Measurements from ENCODE around the gene POLR2E.

POLR2E gene

DNA sequence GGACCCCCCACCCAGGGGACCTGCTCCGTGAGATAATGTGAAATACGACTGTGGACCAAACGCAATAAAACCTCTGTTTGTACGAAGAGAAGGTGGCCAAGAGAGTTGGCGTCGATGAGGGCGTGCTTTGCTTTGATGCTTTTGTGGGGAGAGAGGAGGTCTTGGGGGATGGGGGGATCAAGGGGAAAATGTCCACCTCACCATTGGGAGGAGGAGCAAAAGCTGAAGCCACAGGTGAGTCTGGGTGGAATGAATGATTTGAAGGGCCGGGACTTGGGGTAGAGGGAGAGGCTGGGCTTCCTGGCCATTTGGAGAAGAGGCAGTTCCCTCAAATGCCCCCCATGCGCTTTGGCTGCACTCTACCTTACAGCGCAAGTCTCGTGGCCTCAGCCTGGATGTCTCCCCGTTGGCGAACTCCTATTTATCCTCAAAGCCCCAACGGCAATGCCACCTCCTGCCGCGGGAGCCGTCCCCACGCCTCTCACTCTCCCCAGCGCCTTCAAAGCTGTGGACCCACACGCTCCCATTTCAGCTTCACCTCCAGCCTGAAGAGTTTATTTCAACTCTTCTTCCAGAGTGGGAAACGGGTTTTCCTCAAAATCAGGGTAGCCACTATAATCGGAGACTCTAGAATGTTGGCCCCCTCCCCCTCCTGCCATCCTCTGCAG is 56.1 kb downstream of the POLR2E start:
- H3K36me3 ChIP-seq (ENCODE audit: control insufficient read depth, insufficient read depth, low read length): no peaks in the 10 kb centered on the region
- peak overlapping the region; percentile 71 for H2AFZ ChIP-seq
- peak overlapping the region; percentile 63 for H3K4me3 ChIP-seq (ENCODE audit: low read depth, low read length)
- H3K27ac ChIP-seq: no peak overlapping the region
- no peaks in the 10 kb centered on the region for H3K27me3 ChIP-seq (ENCODE audit: control insufficient read depth, insufficient read depth, low read length)
- no peak overlapping the region for H3K9ac ChIP-seq
- TF ChIP-seq CTCF (IDR thresholded peaks at IDR 0.05): no peak
- peak overlapping the region; percentile 77 for H3K4me2 ChIP-seq (ENCODE audit: low read length)
- H3K4me1 ChIP-seq: peaks cover 5% of the 10 kb centered on the region
- no peaks in the 10 kb centered on the region for H3K9me3 ChIP-seq (ENCODE audit: control insufficient read depth, low read length)
- H3K79me2 ChIP-seq: no peaks in the 10 kb centered on the region

DNA sequence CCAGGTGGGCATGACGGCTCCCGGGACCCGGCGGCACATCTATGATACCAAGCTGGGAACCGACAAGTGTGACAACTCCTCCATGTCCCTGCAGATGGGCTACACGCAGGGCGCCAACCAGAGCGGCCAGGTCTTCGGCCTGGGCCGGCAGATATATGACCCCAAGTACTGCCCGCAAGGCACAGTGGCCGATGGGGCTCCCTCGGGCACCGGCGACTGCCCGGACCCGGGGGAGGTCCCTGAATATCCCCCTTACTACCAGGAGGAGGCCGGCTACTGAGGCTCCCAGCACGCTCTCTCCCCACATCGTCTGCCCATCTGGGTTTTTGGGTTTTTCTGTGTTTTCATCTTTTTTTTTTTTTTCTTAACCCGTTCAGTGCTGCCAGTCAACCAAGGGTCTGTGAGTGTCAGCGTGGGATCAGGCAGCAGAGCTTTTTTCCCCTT is 57.5 kb downstream of the POLR2E start:
- Histone ChIP-seq H3K79me2 (no peaks in the 10 kb centered on the region), H3K4me3 (ENCODE audit: low read depth, low read length) (no peak overlapping the region), H3K36me3 (ENCODE audit: control insufficient read depth, insufficient read depth, low read length) (no peaks in the 10 kb centered on the region), H3K27ac (no peak overlapping the region), H2AFZ (no peak overlapping the region), H3K4me2 (ENCODE audit: low read length) (no peak overlapping the region), H3K4me1 (peaks cover 5% of the 10 kb centered on the region), H3K9me3 (ENCODE audit: control insufficient read depth, low read length) (no peaks in the 10 kb centered on the region), H3K9ac (no peak overlapping the region), H3K27me3 (ENCODE audit: control insufficient read depth, insufficient read depth, low read length) (no peaks in the 10 kb centered on the region)
- TF ChIP-seq CTCF (IDR thresholded peaks at IDR 0.05): no peak

Measured in parathyroid adenoma (tissue), 2 donors.